K562 (cell line): ENCODE results near the gene FOS. TPM values are rescaled to one million over a fixed set of nuclear protein-coding genes. Genes with fewer than 3 reads are reported as not detected.
A peak's percentile ranks its signal among the peaks of the same experiment; 100 is the strongest.

Experiments used
- ADNP ChIP-seq: fragments of 200-800 bp; sonication (Bioruptor generic); IDR thresholded peaks from 2 replicates; pipeline ENCODE4 v1.6.1; 2016; ENCODE audit warnings: missing genetic modification characterization, missing compliant biosample characterization
- ELF4 ChIP-seq: fragments of 450-650 bp; formaldehyde crosslinking; IDR thresholded peaks from 2 replicates; pipeline ENCODE4 v1.4.0; 2022; ENCODE audit warnings: missing genetic modification characterization
- ID3 ChIP-seq, 2 experiments: fragments of 250-450 bp in 1 of 2; fragments of 450-650 bp in 1 of 2; sonication (Bioruptor Pico) in 1 of 2; IDR thresholded peaks; 2 replicates each; pipeline versions ENCODE4 v1.6.1 to v1.8.0; 2016 to 2021; ENCODE audit warnings: mild to moderate bottlenecking in 2 of 2, moderate library complexity in 2 of 2, missing compliant biosample characterization in 1 of 2, missing genetic modification characterization in 1 of 2
- KLF13 ChIP-seq: fragments of 450-650 bp; IDR thresholded peaks from 2 replicates; pipeline ENCODE4 v1.6.1; 2016; ENCODE audit warnings: missing genetic modification characterization, low read depth, mild to moderate bottlenecking, missing compliant biosample characterization, moderate library complexity, borderline replicate concordance
- SAFB ChIP-seq: fragments of 200-400 bp; formaldehyde crosslinking; IDR thresholded peaks from 2 replicates; pipeline ENCODE4 v1.6.1; 2017; ENCODE audit warnings: low read depth, low read length, borderline replicate concordance
- TAF1 ChIP-seq: IDR thresholded peaks from 2 replicates; pipeline ENCODE4 v1.6.1; 2011; ENCODE audit warnings: mild to moderate bottlenecking, low read length, moderate library complexity; ENCODE audit not compliant: insufficient read depth, control insufficient read depth, severe bottlenecking; ENCODE audit errors: extremely low read depth
- ZFP36 ChIP-seq: fragments of 150-350 bp; IDR thresholded peaks from 2 replicates; pipeline ENCODE4 v1.6.1; 2018; ENCODE audit warnings: low read length, low read depth; ENCODE audit not compliant: partially characterized antibody
- ZFX ChIP-seq: sonication (generic); formaldehyde crosslinking; IDR thresholded peaks from 2 replicates; pipeline ENCODE4 v1.8.0; 2022; ENCODE audit warnings: mild to moderate bottlenecking, missing genetic modification reagents, moderate library complexity
- ZNF184 ChIP-seq: sonication (generic); formaldehyde crosslinking; IDR thresholded peaks from 2 replicates; pipeline ENCODE4 v1.5.0; 2020; ENCODE audit warnings: missing genetic modification reagents
- ZNF408 ChIP-seq: fragments of 250-450 bp; sonication (Bioruptor Pico); IDR thresholded peaks from 2 replicates; pipeline ENCODE4 v1.4.0; 2020; ENCODE audit warnings: low read depth, mild to moderate bottlenecking, moderate library complexity
- ZNF764 ChIP-seq: fragments of 250-450 bp; sonication (Bioruptor Pico); IDR thresholded peaks from 2 replicates; pipeline ENCODE4 v1.4.0; 2020; ENCODE audit warnings: low read depth, mild to moderate bottlenecking, moderate library complexity
- polyA plus RNA-seq, 8 experiments: library from polyadenylated mRNA; depleted of rRNA in 4 of 8; stranded (reverse) in 5 of 8; unstranded in 3 of 8; fragments of >200 nt; fragmentation: Nextera tagmentation in 2 of 8; fragmentation: Illumina TruSeq in 1 of 8; extraction: Ambion mirVana in 2 of 8; extraction: Trizol in 1 of 8; gene quantifications; 2 replicates each; pipeline versions ENCODE4 v1.2.1 to v1.2.3, GENCODE V29; 2011 to 2014; ENCODE audit warnings: inconsistent platforms in 1 of 8, missing spikeins in 1 of 8
- total RNA-seq, 7 experiments: library from RNA; depleted of rRNA in 6 of 7; stranded (reverse); fragments of >200 nt in 6 of 7; fragmentation: Illumina TruSeq in 2 of 7; extraction: Trizol in 2 of 7; gene quantifications; 2 replicates each; pipeline versions ENCODE4 v1.2.1 to v1.2.3, GENCODE V29; 2011 to 2021; ENCODE audit warnings: low replicate concordance in 1 of 7
- TF ChIP-seq, protein P1 (sequence below): fragments of 250-450 bp; sonication (Bioruptor Pico); IDR thresholded peaks from 2 replicates; pipeline ENCODE4 v1.4.0; 2020
- TF ChIP-seq, protein P2 (sequence below): fragments of 250-450 bp; sonication (Bioruptor Pico); IDR thresholded peaks from 2 replicates; pipeline ENCODE4 v1.4.0; 2020; ENCODE audit warnings: mild to moderate bottlenecking
- TF ChIP-seq, protein P3 (sequence below): IDR thresholded peaks from 3 replicates; pipeline ENCODE4 v1.6.1; 2011; ENCODE audit warnings: borderline replicate concordance, mild to moderate bottlenecking, moderate library complexity; ENCODE audit not compliant: insufficient read length; ENCODE audit errors: extremely low read depth

The FOS gene
- total and polyA plus RNA-seq, 9 of the 15 experiments (the other 6 are each of a cell fraction or from before 2014, with no cell fraction given), result 0.54 to 13.8 (median 8.9) TPM

DNA sequence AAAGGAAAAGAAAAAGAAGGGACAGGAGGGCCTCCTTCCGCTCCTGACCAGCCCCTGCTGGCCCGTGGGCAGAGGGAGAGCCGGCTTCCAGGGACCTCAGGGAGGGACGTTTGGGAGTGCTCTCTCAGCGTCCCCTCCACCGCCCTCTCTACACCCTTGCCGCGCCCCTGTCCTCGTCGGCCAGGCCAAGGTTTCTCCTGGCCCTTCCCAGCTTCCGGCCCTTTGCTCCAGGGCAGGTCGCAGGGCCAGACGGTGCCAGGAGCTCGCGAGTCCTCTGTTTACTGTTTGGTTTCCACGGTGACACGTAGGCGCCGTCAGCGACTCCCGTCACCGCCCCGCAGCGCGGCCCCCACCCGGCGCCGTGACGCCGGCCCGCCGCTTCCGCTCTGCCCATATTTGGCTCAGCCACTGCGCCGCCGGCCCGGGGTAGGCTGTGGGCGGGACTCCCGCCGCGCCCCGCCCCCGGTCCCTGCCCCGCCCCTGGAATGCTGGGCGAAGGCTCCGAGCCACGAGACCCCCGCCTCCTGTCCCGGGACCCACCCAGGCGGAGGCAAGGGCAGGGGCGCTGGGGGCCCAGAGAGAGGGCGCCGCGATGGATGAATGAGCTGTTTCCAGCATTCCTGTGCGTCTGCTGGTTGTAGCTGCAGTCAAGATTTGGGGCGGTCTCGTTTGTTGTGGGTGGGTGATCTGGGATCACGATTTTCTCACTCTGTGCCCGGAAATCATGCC is 15.5 kb downstream of the FOS start (continued):
- TF ChIP-seq, protein P1, sequence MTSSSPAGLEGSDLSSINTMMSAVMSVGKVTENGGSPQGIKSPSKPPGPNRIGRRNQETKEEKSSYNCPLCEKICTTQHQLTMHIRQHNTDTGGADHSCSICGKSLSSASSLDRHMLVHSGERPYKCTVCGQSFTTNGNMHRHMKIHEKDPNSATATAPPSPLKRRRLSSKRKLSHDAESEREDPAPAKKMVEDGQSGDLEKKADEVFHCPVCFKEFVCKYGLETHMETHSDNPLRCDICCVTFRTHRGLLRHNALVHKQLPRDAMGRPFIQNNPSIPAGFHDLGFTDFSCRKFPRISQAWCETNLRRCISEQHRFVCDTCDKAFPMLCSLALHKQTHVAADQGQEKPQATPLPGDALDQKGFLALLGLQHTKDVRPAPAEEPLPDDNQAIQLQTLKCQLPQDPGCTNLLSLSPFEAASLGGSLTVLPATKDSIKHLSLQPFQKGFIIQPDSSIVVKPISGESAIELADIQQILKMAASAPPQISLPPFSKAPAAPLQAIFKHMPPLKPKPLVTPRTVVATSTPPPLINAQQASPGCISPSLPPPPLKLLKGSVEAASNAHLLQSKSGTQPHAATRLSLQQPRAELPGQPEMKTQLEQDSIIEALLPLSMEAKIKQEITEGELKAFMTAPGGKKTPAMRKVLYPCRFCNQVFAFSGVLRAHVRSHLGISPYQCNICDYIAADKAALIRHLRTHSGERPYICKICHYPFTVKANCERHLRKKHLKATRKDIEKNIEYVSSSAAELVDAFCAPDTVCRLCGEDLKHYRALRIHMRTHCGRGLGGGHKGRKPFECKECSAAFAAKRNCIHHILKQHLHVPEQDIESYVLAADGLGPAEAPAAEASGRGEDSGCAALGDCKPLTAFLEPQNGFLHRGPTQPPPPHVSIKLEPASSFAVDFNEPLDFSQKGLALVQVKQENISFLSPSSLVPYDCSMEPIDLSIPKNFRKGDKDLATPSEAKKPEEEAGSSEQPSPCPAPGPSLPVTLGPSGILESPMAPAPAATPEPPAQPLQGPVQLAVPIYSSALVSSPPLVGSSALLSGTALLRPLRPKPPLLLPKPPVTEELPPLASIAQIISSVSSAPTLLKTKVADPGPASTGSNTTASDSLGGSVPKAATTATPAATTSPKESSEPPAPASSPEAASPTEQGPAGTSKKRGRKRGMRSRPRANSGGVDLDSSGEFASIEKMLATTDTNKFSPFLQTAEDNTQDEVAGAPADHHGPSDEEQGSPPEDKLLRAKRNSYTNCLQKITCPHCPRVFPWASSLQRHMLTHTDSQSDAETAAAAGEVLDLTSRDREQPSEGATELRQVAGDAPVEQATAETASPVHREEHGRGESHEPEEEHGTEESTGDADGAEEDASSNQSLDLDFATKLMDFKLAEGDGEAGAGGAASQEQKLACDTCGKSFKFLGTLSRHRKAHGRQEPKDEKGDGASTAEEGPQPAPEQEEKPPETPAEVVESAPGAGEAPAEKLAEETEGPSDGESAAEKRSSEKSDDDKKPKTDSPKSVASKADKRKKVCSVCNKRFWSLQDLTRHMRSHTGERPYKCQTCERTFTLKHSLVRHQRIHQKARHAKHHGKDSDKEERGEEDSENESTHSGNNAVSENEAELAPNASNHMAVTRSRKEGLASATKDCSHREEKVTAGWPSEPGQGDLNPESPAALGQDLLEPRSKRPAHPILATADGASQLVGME (CRISPR knock-in tag), result no peak
- TF ChIP-seq ID3 (CRISPR knock-in tag; IDR thresholded peaks at IDR 0.05) (no peak), ID3 (tag; IDR thresholded peaks at IDR 0.05) (no peak), ELF4 (CRISPR knock-in tag) (no peak), ZNF764 (CRISPR knock-in tag) (no peak), TAF1 (peak; percentile 14), ZNF184 (no peak), ZFX (peak; percentile 81), KLF13 (tag) (no peak), ZFP36 (peak; percentile 84), ZNF408 (CRISPR knock-in tag) (no peak), SAFB (no peak), ADNP (no peak)
- TF ChIP-seq, protein P2, sequence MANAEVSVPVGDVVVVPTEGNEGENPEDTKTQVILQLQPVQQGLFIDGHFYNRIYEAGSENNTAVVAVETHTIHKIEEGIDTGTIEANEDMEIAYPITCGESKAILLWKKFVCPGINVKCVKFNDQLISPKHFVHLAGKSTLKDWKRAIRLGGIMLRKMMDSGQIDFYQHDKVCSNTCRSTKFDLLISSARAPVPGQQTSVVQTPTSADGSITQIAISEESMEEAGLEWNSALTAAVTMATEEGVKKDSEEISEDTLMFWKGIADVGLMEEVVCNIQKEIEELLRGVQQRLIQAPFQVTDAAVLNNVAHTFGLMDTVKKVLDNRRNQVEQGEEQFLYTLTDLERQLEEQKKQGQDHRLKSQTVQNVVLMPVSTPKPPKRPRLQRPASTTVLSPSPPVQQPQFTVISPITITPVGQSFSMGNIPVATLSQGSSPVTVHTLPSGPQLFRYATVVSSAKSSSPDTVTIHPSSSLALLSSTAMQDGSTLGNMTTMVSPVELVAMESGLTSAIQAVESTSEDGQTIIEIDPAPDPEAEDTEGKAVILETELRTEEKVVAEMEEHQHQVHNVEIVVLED (CRISPR knock-in tag), result peak; percentile 98
- TF ChIP-seq, protein P3, sequence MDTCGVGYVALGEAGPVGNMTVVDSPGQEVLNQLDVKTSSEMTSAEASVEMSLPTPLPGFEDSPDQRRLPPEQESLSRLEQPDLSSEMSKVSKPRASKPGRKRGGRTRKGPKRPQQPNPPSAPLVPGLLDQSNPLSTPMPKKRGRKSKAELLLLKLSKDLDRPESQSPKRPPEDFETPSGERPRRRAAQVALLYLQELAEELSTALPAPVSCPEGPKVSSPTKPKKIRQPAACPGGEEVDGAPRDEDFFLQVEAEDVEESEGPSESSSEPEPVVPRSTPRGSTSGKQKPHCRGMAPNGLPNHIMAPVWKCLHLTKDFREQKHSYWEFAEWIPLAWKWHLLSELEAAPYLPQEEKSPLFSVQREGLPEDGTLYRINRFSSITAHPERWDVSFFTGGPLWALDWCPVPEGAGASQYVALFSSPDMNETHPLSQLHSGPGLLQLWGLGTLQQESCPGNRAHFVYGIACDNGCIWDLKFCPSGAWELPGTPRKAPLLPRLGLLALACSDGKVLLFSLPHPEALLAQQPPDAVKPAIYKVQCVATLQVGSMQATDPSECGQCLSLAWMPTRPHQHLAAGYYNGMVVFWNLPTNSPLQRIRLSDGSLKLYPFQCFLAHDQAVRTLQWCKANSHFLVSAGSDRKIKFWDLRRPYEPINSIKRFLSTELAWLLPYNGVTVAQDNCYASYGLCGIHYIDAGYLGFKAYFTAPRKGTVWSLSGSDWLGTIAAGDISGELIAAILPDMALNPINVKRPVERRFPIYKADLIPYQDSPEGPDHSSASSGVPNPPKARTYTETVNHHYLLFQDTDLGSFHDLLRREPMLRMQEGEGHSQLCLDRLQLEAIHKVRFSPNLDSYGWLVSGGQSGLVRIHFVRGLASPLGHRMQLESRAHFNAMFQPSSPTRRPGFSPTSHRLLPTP, result no peak
